ENCODE data around the gene SMG6.
A peak's percentile ranks its signal among the peaks of the same experiment; 100 is the strongest.

The SMG6 gene

DNA sequence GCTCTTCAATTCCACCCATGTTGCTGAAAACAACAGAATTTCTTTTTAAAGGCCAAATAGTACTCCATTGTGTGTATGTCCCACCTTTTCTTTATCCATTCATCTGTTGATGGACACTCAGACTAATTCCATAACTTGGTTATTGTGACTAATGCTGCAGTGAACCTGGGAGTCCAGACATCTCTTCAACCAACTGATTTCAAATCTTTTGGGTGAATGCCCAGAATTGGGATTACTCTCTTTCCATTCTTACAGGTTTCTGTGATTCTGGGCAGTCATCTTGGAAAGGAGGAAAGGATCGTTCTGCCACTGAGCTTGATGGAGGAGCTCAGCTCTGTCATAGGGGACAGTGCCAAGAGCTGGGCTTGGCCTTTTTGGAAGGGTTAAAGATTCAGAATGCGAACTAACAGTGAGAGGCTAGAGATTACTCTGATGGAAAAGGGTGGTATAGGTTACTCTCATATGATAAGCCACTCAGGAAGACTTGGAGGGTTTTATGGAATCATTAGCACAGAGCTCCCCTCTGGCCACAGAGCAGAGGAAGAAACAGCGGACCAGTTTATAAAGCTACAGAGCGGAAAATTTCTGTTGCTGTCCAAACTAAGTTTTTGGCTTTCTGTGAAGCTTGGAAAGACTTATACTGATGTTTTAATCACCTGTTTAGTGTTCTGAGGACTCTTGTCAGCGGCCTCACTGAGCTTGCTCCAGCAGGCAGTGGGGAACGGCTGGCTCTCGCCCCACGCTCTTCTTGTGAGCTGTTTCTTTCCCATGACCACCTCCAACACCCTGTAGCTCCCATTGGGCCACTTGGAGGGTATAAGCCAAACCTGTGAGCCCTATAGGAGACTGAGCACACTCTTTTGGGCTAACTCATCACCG lies 200.4 kb downstream of the SMG6 start:
- DNase-seq (ENCODE audit: low read depth) = no peak

DNA sequence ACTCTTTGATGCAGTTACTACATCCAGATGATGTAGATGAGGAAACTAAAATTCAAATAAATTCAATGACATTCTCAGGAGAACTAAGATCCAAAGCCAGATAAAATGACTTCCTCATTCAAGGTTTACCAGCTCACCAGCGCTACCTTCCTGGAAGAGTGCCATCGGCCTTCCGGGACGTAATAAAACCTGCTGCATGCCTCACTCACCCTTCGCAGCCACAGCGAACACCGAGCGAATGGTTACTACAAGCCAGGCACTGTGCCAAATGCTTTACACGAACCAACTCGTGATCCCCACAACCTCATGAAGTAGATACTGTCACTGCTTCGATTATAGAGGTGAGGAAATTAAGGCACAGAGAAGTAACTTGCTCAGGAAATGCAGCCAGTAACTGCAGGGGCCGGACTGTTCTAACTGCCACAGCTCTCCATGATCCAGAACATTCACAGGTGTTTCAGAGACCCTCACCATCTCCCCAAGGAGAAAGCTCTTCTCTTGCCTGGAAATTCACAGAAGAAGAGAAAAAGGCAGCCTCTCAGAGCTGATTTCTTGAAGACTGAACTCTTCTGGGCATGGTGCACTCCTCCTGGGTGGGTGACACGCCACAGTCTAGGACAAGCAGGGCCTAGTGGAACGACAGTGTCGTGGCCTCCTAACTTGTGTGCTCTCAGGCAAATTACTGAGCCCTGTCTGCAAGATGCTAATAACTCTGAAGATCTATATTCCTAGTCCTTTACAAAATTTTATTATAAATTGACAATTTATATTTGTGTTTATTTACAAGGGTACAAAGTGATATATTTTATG lies 201.9 kb downstream of the SMG6 start:
- no peak for DNase-seq (ENCODE audit: low read depth)

DNA sequence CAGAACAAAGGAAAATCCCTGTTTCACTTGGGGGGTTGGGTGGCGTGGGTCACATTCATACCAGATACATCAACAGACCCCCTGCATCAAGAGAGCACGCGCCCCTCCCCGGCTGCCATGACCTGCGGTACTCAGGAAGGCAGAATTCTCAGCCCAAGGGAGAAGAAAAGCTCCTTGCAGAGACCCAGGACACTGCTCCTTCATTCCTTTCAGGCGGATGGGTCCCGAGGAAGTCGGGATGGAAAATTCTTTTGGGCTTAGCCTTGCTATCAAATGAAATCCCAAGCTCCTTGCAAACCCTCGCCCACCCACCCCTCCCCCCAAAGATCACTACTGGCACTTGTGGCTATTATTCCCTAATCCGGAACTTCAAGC lies 208.1 kb downstream of the SMG6 start:
- no peak for DNase-seq (ENCODE audit: low read depth)

DNA sequence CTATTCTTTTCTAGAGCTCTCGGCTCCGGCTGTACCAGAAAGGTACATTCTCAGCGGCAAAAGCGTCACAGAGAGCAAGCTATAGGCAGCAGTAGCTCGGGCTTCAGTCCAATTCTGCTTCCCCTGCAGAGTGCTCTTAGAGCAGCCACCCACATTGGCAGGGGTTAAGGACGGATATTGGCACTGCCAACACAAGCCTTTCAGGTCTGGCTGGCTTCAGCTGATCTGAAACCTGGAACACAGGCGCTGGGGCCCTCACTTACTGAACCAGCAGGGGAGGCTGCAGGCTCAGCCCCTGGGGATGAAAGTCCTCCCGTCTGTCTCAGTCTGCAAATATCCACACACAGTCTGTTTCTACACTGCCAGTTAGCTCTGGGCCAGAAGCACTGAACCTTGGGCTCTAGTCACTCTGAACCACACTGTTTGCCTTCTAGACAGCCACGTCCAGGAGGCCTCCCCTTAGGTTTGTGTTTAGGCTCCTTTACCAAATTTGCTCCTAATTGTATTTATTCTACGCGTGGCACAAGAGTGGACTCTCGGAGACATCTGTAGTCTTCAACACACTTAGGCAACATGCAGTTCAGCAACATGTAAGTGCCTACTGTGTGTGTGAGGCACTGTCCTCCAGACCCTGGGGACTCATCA lies 208.6 kb downstream of the SMG6 start:
- DNase-seq (ENCODE audit: low read depth) = no peak

DNA sequence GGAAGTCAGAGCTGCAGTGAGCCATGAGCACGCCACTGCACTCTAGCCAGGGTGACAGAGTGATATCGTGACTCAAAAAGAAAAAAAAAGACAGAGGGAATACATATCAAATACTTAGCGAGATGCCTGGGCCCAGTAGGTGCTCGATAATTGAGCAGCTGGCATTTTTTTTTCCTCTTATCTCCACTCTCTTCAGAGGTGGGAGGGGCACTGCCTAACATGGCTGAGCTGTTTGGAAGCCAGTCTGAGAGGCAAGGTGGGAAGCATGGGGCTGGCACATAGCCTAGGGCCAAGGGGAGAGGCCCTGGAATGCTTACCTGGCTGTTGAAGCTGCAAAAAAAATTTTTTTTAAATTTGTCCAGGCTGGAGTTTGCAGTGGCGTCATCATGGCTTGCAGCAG lies 210.2 kb downstream of the SMG6 start:
- no peak for DNase-seq (ENCODE audit: low read depth)

DNA sequence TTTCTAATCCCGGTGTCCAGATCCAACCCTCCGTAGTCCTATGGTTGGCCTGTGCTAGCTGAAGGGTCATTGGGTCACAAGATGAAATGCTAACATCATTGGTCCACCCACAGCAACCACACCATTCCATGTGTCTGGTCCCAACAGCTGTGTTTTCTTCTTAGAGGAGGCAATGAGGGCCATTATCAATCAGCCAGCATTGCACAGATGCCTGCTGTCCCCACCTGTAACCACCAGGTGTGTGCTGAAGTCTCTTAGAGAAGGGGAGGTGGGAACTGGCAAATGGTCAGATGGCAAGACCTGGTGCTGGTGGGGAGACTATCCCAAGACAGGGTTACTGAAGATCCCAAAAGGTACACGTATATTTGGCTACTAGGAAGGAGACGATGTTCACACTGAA lies 211.3 kb downstream of the SMG6 start:
- no peak for DNase-seq (ENCODE audit: low read depth)

DNA sequence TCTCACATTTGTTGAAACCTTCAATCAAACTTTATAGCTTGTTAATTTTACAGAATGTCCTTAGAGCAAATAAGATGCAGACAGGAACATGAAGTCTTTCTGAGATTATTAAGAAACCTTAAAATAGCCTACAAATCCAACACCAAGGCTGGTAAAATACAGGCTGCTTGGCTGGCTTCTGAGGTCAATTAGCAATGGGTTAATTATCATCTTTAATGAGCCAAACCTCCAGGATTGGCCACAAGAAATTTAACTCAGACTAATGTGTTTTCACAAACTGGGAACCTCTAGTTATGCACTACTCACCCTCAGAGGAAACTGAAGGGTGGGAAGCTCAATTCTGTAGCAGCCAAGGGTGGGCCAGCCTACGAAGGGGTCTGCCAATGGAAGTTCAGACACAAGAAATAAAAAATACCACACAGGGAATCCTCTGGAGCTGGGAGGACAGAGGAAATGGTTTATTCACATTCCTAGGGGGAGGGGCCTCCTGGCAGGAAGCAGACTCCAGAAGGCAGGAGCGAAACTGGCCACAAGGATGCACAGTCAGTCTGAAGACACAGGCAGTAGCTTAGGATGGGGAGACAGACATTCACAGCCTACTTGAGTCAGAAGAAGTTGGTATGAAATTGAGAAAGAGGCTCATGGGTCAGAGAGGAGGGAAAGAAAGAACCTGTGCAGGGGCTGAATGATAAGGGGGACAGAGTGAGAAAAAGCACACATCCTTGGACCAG lies 212.6 kb downstream of the SMG6 start:
- DNase-seq (ENCODE audit: low read depth) = peak; percentile 11

DNA sequence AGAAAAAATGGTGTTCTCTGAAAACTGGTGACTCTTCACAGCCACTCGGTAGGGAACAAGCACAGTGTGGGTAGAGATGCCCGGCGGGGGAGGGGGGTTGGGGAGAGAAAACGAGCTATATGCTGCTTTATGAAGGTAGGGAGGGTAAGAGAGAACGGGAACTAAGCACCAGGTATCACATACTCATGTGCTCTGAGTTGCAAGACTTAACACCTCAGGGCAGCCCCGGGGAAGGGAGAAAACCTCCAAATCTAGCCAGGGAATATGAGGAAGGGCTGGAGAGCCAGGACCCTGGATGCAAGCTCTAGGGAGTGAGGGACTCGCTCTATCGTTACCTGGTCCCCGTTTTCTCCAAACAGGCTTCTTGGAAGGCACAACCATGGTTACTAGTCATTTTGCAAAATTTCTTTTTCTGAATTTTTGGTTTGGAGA lies 213.4 kb downstream of the SMG6 start:
- no peak for DNase-seq (ENCODE audit: low read depth)

DNA sequence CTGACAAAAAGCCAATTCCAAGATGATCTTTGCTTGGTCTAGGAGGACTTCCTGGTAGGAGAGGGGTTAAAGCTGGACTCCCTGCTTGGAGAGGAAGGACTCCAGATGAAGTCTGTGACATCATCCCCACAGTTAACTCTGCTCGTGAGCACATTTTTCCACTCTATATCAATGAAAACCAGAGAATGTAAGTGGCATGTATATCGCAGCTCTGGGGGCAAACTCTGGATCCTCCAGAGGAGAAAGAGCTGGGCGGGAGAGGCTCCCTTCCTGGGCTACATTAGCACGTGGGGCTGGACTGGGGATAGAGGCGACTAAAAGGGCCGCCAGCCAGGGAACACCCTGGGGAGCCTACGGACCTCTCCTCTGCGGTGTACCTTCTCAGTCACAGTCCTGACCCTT lies 214.6 kb downstream of the SMG6 start:
- no peak for DNase-seq (ENCODE audit: low read depth)

DNA sequence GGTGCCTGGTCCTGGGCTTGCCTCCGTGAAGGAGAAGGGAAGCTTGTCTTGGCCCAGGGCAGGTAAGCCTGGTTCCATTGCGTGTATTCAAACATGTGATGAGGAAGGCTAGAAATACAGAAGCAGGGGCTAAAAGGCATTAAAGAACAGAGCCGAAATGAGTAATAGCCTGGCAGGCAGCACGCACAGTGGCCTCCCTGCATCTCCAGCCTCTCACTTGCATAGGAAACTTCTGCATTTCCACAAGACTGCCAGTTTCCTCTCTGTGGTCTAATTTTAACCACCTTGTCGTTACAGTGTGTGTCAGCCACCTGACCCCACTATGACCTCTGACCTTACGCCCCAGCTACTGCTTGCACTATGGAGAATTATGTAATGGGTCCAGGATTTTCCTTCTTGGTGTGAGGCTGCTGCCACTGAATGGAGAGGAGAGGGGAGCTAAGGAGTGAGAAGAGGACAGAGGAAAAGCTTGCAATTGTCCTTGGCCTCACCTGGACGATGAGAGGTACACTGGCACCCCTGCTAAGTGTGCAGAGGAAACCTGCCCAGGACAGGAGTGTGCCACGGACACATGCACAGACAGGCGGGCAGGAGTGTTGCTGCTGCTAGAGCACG lies 215.9 kb downstream of the SMG6 start:
- no peak for DNase-seq (ENCODE audit: low read depth)

DNA sequence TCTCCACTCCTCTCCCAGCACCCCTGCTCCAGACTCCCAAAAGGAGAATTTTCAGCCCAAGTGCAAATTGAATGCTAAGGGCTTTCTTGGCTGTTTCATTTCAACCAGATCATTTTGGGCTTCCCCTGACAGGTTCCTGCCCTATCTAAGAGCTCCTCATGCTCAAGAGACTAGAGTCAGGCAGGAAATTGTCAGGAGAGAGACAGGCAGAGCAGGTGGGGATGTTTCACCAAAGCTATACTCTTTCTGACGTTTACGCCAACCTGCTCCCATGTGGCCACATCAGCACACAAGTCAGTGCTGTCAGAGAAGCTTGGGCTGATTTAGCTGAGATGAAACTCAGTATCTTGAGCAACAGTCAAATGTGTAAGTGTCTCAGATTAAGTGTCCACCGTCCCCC lies 217.3 kb downstream of the SMG6 start:
- no peak for DNase-seq (ENCODE audit: low read depth)

DNA sequence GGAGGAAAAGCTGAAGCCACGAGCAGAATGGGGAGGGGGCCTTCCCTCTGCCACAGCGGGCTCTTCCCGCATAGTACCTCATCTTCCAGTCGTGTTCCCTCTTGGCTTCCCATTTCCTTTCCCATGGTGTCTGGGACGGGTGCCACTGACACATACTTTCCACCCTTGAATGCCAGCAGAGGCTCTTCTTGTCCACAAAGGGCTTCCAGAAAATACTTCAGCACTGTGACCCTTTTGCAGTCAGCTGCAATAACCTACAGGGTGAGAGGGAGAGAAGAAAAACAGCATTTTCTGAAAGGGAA lies 218.0 kb downstream of the SMG6 start:
- no peak for DNase-seq (ENCODE audit: low read depth)

DNA sequence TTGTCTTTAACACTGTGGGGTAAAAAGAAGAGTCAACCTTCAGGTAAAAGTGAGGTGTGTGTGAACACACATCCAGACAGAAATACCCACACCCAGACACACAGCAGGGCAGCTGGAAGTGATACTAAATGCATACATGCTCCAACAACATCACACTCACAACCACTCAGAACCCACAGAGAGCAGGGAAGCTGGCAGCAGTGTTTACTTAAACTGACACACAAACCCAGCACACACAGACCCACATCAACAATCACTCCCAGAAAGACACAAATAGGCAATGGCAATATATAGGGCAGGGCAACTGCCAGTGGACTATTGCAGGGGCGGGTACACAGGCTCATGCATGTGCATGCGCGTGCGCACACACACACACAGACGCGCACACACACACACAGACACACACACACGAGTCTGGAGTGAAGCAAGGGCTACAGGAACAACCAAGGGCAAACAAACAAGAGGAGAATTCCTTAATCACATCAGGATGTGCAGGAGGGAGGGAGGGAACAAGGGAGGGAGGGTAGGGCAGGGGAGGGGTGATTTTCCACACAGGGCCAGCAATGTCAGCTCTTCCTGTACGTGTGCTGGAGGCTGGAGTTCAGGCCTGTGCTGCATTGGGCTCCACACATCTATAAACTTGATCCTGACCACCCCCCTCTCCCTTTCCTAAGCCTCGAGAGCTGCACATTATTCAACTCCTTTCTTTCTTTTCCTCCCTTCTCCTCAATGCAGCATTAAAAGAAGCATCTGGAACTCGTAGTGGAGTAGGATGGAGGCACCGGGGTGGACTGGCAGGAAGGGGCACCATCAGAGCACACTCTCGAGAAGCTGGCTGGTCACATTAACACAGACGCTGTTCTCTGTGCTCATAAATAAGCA lies 218.6 kb downstream of the SMG6 start:
- DNase-seq (ENCODE audit: low read depth) = no peak

DNA sequence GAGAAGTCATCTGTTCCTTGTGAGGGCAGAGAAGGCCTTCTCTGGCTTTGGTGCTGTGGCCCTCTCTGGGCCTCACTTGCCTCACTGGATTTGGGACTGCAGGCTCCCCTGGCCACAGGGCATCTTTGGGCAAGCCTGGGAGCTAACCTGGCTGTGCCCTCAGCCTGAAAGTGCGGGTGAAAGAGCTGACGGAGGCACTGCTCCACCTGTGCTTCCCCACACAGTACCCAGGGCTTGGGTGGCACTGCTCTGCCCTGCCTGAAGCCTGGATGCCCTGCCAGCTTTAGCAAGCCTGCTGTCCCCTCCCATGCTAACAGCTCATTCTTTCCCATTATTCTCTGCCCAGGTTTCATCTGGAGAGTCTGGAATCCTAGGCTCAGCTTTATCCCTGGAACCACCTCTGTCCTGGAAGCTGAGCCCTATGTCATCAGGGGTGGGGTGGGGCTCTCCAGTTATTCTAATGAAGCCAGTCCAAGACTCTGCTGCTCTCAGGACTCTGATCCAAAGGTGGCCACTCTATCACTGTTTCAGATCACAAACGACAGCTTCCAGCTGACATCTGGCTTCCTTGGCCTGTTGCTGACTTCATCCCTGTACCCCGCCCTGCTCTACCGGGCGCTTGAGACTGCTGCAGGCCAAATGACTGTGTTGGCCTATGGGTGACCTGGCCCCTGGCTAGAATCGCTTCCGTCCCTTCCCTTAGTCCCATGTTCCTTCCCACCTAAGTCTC lies 219.4 kb downstream of the SMG6 start:
- no peak for DNase-seq (ENCODE audit: low read depth)

DNA sequence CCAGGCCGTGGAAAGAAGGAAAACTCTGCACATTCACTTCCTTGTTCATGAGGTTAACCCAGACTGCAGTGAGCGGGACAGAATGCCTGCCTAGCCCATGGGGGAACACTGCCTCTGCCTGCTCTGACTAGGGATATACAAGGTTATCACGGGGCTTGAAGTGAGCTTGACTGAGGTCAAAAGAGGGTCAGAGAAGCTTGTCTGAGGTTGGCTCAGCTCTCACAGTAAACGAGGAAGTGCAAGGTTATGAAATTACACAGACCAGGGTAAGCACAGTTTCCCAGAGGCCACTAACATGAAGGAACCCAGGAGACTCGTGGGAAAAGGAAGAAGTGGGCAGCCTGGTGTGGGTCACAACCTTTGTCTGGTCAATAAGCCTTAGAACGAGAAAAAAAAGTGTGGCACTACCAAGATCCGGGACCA lies 220.0 kb downstream of the SMG6 start:
- DNase-seq (ENCODE audit: low read depth) = no peak

DNA sequence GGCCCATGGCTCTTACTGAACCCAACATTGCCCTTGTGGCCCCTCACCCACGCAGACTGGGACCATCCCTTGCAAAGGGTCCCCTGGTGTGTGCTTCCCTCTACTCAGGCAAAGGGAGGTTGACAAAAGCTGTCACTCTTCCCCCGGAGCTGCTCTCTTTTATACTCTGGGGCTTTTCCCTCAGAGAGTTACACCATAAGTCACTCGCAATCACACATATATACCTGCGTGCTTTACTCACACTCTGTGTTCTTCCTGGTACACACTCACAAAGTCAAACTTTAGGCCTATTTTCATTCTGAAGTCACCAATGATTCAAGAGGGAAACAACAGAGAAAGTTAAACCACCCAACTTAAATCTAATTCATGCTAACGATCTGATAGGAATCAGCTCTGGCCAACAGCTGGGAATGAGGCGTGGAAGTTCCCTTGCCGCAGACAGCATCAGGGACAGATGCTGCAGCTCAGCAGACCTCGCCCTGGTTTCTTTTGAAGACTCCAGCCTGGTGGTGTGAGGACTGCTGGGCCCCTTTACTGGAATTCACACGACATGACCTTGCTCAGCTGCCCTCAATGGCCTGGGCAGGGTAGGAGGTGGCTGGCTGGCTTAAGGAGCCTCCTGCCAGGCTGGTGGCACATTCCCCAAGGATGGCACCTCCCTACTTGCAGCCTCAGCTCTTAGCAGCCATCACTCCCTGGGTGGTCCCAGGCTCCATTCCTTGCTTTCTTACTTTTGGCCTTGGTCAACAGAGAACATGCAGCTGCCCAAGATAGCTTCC lies 221.4 kb downstream of the SMG6 start:
- no peak for DNase-seq (ENCODE audit: low read depth)

DNA sequence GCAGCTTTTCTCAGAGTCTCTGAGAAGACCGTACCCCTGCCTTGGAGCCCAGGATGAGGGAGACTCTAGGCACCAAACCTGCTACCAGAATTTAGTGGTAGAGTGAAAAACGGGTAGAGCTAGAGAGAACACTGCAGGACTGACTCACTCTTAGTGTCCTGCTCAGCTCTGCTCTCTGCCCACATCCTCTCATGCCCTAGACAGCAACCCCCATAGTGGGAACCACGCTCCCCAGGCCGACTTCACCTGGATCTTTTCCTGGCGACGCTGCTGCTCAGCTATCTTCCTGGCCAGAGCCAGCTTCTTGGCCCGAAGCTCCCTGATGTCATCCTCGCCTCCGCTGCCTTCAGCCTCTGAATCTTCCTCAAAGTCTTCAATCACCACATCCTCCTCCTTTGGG lies 222.0 kb downstream of the SMG6 start:
- no peak for DNase-seq (ENCODE audit: low read depth)

DNA sequence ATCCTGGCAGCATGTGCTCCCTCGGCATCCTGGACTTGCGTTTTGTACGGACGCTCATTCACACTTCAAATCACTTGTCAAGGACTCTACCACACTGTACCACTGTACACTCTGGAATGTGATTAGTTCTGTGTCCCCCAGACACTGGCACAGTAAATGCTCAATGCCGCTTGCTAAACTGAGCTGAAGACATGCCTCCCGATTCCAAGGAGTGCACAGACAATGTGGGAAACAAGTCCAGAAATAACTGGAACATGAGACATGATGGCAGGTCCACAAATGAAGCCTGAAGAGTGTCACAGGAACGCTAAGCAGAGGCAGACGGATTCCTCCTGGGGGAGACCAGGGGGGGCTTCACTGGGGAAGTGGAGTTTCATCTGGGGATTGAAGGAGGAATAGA lies 226.5 kb downstream of the SMG6 start:
- DNase-seq (ENCODE audit: low read depth) = no peak
